ENCODE data around the gene TYW5.

DNA sequence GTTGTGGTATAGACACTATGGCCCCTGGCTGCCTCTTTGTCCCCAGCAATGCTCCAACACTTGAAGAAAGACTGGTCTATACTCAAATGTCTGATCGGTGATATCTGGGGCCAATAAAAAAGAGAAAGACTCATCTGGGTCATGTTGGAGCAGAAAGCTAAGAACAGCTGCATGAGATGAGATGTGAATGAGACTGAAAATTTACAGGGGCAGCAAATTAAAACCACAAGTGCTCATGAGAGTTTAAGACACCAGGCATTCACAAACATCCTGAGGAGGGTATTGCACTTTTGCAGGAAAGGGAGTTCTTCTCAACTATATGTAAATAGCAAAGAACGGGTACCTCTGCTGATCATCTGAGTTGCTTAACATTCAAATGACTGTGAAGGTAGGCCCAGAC, 36.4 kb upstream of the TYW5 start:
- TF ChIP-seq, protein P1, sequence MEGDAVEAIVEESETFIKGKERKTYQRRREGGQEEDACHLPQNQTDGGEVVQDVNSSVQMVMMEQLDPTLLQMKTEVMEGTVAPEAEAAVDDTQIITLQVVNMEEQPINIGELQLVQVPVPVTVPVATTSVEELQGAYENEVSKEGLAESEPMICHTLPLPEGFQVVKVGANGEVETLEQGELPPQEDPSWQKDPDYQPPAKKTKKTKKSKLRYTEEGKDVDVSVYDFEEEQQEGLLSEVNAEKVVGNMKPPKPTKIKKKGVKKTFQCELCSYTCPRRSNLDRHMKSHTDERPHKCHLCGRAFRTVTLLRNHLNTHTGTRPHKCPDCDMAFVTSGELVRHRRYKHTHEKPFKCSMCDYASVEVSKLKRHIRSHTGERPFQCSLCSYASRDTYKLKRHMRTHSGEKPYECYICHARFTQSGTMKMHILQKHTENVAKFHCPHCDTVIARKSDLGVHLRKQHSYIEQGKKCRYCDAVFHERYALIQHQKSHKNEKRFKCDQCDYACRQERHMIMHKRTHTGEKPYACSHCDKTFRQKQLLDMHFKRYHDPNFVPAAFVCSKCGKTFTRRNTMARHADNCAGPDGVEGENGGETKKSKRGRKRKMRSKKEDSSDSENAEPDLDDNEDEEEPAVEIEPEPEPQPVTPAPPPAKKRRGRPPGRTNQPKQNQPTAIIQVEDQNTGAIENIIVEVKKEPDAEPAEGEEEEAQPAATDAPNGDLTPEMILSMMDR (IDR thresholded peaks at IDR 0.05): no peak
- TF ChIP-seq POLR2A (IDR thresholded peaks at IDR 0.05) (no peak), POLR2AphosphoS5 (IDR thresholded peaks at IDR 0.05) (no peak)
